K562 (cell line): ENCODE data around the gene USP22. TPM values are rescaled to one million over a fixed set of nuclear protein-coding genes. Genes with fewer than 3 reads are reported as not detected.

Source experiments
- FOXA1 ChIP-seq: fragments of 450-650 bp; IDR thresholded peaks from 2 replicates; pipeline ENCODE4 v1.6.1; 2016; ENCODE audit warnings: mild to moderate bottlenecking, borderline replicate concordance
- FOXM1 ChIP-seq, 2 experiments: fragments of 450-650 bp in 1 of 2; sonication (generic) in 1 of 2; formaldehyde crosslinking in 1 of 2; IDR thresholded peaks; 2 replicates each; pipeline versions ENCODE4 v1.6.1 to v1.9.0; 2017 to 2022; ENCODE audit warnings: low read depth in 2 of 2, mild to moderate bottlenecking in 2 of 2, missing genetic modification reagents in 1 of 2, moderate library complexity in 1 of 2
- HMG20A ChIP-seq: fragments of 450-650 bp; formaldehyde crosslinking; conservative IDR thresholded peaks from 2 replicates; pipeline ENCODE4 v1.4.0; 2020; ENCODE audit warnings: mild to moderate bottlenecking, mixed read lengths
- HNRNPH1 ChIP-seq: fragments of 200-400 bp; formaldehyde crosslinking; optimal IDR thresholded peaks from 2 replicates; pipeline ENCODE3; 2017; ENCODE audit warnings: low read depth, mild to moderate bottlenecking, low read length, moderate library complexity
- HNRNPK ChIP-seq: fragments of 200-400 bp; formaldehyde crosslinking; IDR thresholded peaks from one replicate; pipeline ENCODE4 v1.6.1; 2018; ENCODE audit warnings: mild to moderate bottlenecking, low read depth, low read length; ENCODE audit not compliant: poor library complexity, severe bottlenecking
- HNRNPL ChIP-seq: fragments of 200-400 bp; formaldehyde crosslinking; IDR thresholded peaks from 2 replicates; pipeline ENCODE4 v1.6.1; 2017; ENCODE audit warnings: low read depth, mild to moderate bottlenecking, low read length
- PTRF ChIP-seq: fragments of 450-650 bp; IDR thresholded peaks from 2 replicates; pipeline ENCODE4 v1.6.1; 2016; ENCODE audit warnings: mild to moderate bottlenecking, missing genetic modification characterization, missing compliant biosample characterization
- SAP30 ChIP-seq: fragments of 200-600 bp; sonication (generic); IDR thresholded peaks from 2 replicates; pipeline ENCODE4 v1.6.1; 2012; ENCODE audit warnings: borderline replicate concordance, low read depth, mild to moderate bottlenecking, moderate library complexity, low read length, control low read depth, inconsistent platforms; ENCODE audit not compliant: insufficient read depth, poor library complexity, severe bottlenecking
- SRSF9 ChIP-seq: fragments of 200-400 bp; formaldehyde crosslinking; IDR thresholded peaks from 2 replicates; pipeline ENCODE4 v1.6.1; 2017; ENCODE audit warnings: low read depth, low read length, borderline replicate concordance
- TRIM28 ChIP-seq: fragments of 450-650 bp; IDR thresholded peaks from 2 replicates; pipeline ENCODE4 v1.6.1; 2017
- ZNF445 ChIP-seq: fragments of 250-450 bp; sonication (Bioruptor Pico); IDR thresholded peaks from 2 replicates; pipeline ENCODE4 v1.4.0; 2020; ENCODE audit warnings: low read depth, mild to moderate bottlenecking, moderate library complexity
- ZNF507 ChIP-seq: conservative IDR thresholded peaks from 2 replicates; pipeline ENCODE4 v1.6.1; 2017; ENCODE audit warnings: missing genetic modification characterization, missing compliant biosample characterization
- polyA plus RNA-seq, 8 experiments: library from polyadenylated mRNA; depleted of rRNA in 4 of 8; stranded (reverse) in 5 of 8; unstranded in 3 of 8; fragments of >200 nt; fragmentation: Nextera tagmentation in 2 of 8; fragmentation: Illumina TruSeq in 1 of 8; extraction: Ambion mirVana in 2 of 8; extraction: Trizol in 1 of 8; gene quantifications; 2 replicates each; pipeline versions ENCODE4 v1.2.1 to v1.2.3, GENCODE V29; 2011 to 2014; ENCODE audit warnings: inconsistent platforms in 1 of 8, missing spikeins in 1 of 8
- total RNA-seq, 7 experiments: library from RNA; depleted of rRNA in 6 of 7; stranded (reverse); fragments of >200 nt in 6 of 7; fragmentation: Illumina TruSeq in 2 of 7; extraction: Trizol in 2 of 7; gene quantifications; 2 replicates each; pipeline versions ENCODE4 v1.2.1 to v1.2.3, GENCODE V29; 2011 to 2021; ENCODE audit warnings: low replicate concordance in 1 of 7
- TF ChIP-seq, protein P1 (sequence below): fragments of 450-650 bp; IDR thresholded peaks from 2 replicates; pipeline ENCODE4 v1.6.1; 2014; ENCODE audit warnings: low read depth, mild to moderate bottlenecking, moderate library complexity, borderline replicate concordance
- TF ChIP-seq, protein P2 (sequence below): fragments of 450-650 bp; IDR thresholded peaks from 2 replicates; pipeline ENCODE4 v1.6.1; 2018; ENCODE audit not compliant: partially characterized antibody
- TF ChIP-seq, protein P3 (sequence below): fragments of 450-650 bp; IDR thresholded peaks from 2 replicates; pipeline ENCODE4 v1.6.1; 2016; ENCODE audit warnings: borderline replicate concordance
- TF ChIP-seq, protein P4 (sequence below): fragments of 200-800 bp; sonication (Bioruptor generic); IDR thresholded peaks from 2 replicates; pipeline ENCODE4 v1.6.1; 2017; ENCODE audit warnings: missing genetic modification characterization, missing compliant biosample characterization
- TF ChIP-seq, protein P5 (sequence below): fragments of 250-450 bp; sonication (Bioruptor Pico); IDR thresholded peaks from 2 replicates; pipeline ENCODE4 v1.8.0; 2021; ENCODE audit warnings: moderate library complexity, mild to moderate bottlenecking, inconsistent platforms

USP22 gene
- total and polyA plus RNA-seq, 9 of the 15 experiments (the other 6 are each of a cell fraction or from before 2014, with no cell fraction given): 6.5 to 113 (median 58.9) TPM

DNA sequence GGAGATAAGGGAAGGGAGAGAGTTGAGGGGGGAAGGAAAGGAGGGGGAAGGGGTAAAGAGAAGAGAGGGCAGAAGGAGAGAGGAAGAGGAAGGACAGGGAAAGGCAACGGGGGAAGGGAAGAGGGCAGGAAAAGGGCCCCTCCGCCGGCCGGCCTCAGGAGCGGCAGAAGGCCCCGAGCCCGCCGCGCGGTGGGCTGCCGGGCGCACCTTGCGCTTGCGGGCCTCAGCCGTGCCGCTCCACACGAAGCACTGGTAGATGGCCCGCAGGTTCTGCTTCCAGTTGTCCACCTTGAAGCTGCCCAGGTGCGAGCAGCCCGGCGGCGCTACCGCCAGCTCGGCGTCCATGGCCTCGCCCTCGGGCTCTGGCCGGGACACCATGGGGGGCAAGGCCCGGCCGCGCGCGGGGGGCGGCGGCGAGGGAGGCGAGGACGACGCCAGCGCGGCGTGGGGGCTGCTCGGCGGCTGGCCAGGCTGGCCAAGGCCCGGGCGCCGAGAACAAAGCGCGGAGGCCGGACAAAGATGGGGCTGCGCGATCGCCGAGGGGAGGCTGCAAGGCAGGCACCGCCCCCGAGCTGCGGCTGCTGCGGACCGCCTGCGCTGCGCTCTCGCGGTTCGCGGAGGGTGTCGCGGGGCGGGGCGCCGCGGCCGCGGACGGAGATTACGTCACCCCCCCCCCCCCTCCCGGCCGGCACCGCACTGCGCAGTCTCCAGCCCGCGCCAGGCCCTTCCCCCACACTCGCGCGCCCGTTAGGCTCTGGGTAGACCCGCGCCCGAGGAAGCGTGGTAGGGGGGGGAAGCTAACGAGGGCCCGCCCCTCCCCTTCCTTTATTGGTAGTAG lies at the start of gene USP22 (continued):
- TF ChIP-seq, protein P1, sequence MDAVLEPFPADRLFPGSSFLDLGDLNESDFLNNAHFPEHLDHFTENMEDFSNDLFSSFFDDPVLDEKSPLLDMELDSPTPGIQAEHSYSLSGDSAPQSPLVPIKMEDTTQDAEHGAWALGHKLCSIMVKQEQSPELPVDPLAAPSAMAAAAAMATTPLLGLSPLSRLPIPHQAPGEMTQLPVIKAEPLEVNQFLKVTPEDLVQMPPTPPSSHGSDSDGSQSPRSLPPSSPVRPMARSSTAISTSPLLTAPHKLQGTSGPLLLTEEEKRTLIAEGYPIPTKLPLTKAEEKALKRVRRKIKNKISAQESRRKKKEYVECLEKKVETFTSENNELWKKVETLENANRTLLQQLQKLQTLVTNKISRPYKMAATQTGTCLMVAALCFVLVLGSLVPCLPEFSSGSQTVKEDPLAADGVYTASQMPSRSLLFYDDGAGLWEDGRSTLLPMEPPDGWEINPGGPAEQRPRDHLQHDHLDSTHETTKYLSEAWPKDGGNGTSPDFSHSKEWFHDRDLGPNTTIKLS: 0 out of 2 replicates have a peak, but pooled peaks have one; percentile 15
- TF ChIP-seq HNRNPK (peak; percentile 91), HNRNPL (0 out of 2 replicates have a peak, but pooled peaks have one; percentile 48), ZNF507 (tag) (no peak), HMG20A (no peak), ZNF445 (CRISPR knock-in tag) (no peak), SAP30 (no peak), PTRF (tag) (no peak), TRIM28 (no peak), HNRNPH1 (no peak), SRSF9 (no peak), FOXM1 (IDR thresholded peaks at IDR 0.05; ENCODE audit: low read depth) (no peak), FOXM1 (CRISPR knock-in tag; IDR thresholded peaks at IDR 0.05; ENCODE audit: low read depth) (0 out of 2 replicates have a peak, but pooled peaks have one; percentile 28), FOXA1 (no peak)
- TF ChIP-seq, protein P2, sequence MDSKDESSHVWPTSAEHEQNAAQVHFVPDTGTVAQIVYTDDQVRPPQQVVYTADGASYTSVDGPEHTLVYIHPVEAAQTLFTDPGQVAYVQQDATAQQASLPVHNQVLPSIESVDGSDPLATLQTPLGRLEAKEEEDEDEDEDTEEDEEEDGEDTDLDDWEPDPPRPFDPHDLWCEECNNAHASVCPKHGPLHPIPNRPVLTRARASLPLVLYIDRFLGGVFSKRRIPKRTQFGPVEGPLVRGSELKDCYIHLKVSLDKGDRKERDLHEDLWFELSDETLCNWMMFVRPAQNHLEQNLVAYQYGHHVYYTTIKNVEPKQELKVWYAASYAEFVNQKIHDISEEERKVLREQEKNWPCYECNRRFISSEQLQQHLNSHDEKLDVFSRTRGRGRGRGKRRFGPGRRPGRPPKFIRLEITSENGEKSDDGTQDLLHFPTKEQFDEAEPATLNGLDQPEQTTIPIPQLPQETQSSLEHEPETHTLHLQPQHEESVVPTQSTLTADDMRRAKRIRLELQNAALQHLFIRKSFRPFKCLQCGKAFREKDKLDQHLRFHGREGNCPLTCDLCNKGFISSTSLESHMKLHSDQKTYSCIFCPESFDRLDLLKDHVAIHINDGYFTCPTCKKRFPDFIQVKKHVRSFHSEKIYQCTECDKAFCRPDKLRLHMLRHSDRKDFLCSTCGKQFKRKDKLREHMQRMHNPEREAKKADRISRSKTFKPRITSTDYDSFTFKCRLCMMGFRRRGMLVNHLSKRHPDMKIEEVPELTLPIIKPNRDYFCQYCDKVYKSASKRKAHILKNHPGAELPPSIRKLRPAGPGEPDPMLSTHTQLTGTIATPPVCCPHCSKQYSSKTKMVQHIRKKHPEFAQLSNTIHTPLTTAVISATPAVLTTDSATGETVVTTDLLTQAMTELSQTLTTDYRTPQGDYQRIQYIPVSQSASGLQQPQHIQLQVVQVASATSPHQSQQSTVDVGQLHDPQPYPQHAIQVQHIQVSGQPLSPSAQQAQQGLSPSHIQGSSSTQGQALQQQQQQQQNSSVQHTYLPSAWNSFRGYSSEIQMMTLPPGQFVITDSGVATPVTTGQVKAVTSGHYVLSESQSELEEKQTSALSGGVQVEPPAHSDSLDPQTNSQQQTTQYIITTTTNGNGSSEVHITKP: no peak
- TF ChIP-seq, protein P3, sequence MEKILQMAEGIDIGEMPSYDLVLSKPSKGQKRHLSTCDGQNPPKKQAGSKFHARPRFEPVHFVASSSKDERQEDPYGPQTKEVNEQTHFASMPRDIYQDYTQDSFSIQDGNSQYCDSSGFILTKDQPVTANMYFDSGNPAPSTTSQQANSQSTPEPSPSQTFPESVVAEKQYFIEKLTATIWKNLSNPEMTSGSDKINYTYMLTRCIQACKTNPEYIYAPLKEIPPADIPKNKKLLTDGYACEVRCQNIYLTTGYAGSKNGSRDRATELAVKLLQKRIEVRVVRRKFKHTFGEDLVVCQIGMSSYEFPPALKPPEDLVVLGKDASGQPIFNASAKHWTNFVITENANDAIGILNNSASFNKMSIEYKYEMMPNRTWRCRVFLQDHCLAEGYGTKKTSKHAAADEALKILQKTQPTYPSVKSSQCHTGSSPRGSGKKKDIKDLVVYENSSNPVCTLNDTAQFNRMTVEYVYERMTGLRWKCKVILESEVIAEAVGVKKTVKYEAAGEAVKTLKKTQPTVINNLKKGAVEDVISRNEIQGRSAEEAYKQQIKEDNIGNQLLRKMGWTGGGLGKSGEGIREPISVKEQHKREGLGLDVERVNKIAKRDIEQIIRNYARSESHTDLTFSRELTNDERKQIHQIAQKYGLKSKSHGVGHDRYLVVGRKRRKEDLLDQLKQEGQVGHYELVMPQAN: no peak
- TF ChIP-seq, protein P4, sequence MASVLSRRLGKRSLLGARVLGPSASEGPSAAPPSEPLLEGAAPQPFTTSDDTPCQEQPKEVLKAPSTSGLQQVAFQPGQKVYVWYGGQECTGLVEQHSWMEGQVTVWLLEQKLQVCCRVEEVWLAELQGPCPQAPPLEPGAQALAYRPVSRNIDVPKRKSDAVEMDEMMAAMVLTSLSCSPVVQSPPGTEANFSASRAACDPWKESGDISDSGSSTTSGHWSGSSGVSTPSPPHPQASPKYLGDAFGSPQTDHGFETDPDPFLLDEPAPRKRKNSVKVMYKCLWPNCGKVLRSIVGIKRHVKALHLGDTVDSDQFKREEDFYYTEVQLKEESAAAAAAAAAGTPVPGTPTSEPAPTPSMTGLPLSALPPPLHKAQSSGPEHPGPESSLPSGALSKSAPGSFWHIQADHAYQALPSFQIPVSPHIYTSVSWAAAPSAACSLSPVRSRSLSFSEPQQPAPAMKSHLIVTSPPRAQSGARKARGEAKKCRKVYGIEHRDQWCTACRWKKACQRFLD (CRISPR knock-in tag): no peak
- TF ChIP-seq, protein P5, sequence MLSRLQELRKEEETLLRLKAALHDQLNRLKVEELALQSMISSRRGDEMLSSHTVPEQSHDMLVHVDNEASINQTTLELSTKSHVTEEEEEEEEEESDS (CRISPR knock-in tag): no peak
